ENCODE measurements around the gene ARHGAP27.
"Not testable (repeated sequence)": the region's sequence is repeated elsewhere in the genome, so short reads cannot be mapped to it uniquely, and the experiment has no call there.

GRCh38 chr17:45444856-45445820 lies 12.5 kb upstream of the ARHGAP27 start:
- not testable (repeated sequence) for TF ChIP-seq EZH2 (IDR thresholded peaks at IDR 0.05); POLR2AphosphoS5 (IDR thresholded peaks at IDR 0.05; ENCODE audit: borderline replicate concordance, low read depth, low read length); FOXP2 (optimal IDR thresholded peaks at IDR 0.05; ENCODE audit: control extremely low read depth, extremely low read length, insufficient read depth)

All from SK-N-MC (cell line).